Breast epithelium (tissue), 3 donors: Measurements from ENCODE around the gene REEP3.

ENCODE experiments used
- CTCF ChIP-seq, 3 donors: fragments of 450-650 bp; IDR thresholded peaks; one replicate each; pipeline ENCODE4 v1.5.1; 2016 to 2017; ENCODE audit warnings: antibody characterized with exemption in 3 of 3, mild to moderate bottlenecking in 3 of 3, moderate library complexity in 3 of 3
- POLR2A ChIP-seq: fragments of 450-650 bp; IDR thresholded peaks from one replicate; pipeline ENCODE4 v1.6.1; 2016; ENCODE audit warnings: antibody characterized with exemption, mild to moderate bottlenecking, moderate library complexity
- POLR2AphosphoS5 ChIP-seq, 3 donors: sonication (generic); formaldehyde crosslinking; IDR thresholded peaks; one replicate each; pipeline ENCODE4 v1.6.1; 2017; ENCODE audit warnings: antibody characterized with exemption in 3 of 3

GRCh38 chr10:63493004-63493403 lies 28.2 kb upstream of the REEP3 start:
- TF ChIP-seq CTCF (IDR thresholded peaks at IDR 0.05) (no peak), POLR2A (no peak), POLR2AphosphoS5 (IDR thresholded peaks at IDR 0.05) (no peak)
